Measurements from ENCODE around the gene RPL10A. TPM values are rescaled to one million over a fixed set of nuclear protein-coding genes. Genes with fewer than 3 reads are reported as not detected.

RPL10A gene
- total and polyA plus RNA-seq, 2 of the 13 experiments (the other 11 are each of a cell fraction or from before 2014, with no cell fraction given), result 1,854 to 2,726 TPM

DNA sequence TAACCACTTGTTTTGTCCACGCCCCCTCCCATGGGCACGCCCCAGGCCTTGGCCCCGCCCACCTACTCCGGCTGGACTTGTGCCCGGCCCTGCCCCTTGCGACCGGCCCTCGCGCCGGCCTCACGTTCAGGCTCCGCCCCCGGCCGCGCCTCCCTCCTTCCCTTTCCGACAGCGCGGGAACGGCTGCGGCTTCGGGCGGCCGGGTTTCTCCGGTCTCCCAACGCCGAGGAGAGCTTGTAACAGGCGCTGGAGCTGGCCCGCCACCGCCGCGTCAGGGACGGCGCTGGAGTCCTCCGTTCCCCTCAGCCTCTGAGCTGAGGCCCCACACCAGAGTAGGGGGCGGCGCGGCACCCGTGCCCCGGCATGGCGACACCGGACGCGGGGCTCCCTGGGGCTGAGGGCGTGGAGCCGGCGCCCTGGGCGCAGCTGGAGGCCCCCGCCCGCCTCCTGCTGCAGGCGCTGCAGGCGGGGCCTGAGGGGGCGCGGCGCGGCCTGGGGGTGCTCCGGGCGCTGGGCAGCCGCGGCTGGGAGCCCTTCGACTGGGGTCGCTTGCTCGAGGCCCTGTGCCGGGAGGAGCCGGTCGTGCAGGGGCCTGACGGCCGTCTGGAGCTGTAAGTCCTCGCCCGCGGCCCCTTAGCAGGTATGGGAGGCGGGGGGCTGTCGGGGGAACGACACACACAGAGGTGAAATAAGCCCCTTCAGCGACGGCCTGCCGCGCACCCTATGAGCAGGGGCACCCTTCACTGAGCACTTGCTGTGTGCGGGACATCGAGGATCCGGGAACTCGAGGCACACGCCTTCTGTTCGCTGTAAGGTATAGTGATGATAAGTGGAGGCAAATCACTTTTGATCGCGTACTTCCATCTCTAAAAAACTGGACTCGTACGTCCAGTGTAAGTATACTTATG, 15.8 kb upstream of the RPL10A start, which contains the start of gene FANCE (continued):
- TF ChIP-seq ZBTB39 (CRISPR knock-in tag; IDR thresholded peaks at IDR 0.05), result 0 out of 2 replicates have a peak, but pooled peaks have one; percentile 29
- no peak for TF ChIP-seq FUBP1 (CRISPR knock-in tag; IDR thresholded peaks at IDR 0.05; ENCODE audit: borderline replicate concordance)
- TF ChIP-seq ZNF17 (CRISPR knock-in tag; IDR thresholded peaks at IDR 0.05), result no peak
- TF ChIP-seq MTF1 (CRISPR knock-in tag; IDR thresholded peaks at IDR 0.05), result peak; percentile 43; the same call in 1 of the 2 replicates
- no peak for TF ChIP-seq ZBTB33 (CRISPR knock-in tag; IDR thresholded peaks at IDR 0.05)
- peak; percentile 55; the same call in 1 of the 2 replicates for TF ChIP-seq ZNF879 (CRISPR knock-in tag; IDR thresholded peaks at IDR 0.05)
- TF ChIP-seq ZNF562 (CRISPR knock-in tag; IDR thresholded peaks at IDR 0.05; ENCODE audit: borderline replicate concordance), result no peak
- TF ChIP-seq MBD4 (IDR thresholded peaks at IDR 0.05; ENCODE audit: borderline replicate concordance, low read length), result no peak
- TF ChIP-seq ZNF383 (CRISPR knock-in tag; IDR thresholded peaks at IDR 0.05; ENCODE audit: borderline replicate concordance), result no peak
- peak; percentile 79 for TF ChIP-seq PHF8 (CRISPR knock-in tag; IDR thresholded peaks at IDR 0.05)
- TF ChIP-seq HINFP (CRISPR knock-in tag; IDR thresholded peaks at IDR 0.05; ENCODE audit: low read depth), result no peak; the same call in 1 of the 2 replicates
- no peak for TF ChIP-seq GTF3A (CRISPR knock-in tag; conservative IDR thresholded peaks at IDR 0.05)
- TF ChIP-seq, protein P1, sequence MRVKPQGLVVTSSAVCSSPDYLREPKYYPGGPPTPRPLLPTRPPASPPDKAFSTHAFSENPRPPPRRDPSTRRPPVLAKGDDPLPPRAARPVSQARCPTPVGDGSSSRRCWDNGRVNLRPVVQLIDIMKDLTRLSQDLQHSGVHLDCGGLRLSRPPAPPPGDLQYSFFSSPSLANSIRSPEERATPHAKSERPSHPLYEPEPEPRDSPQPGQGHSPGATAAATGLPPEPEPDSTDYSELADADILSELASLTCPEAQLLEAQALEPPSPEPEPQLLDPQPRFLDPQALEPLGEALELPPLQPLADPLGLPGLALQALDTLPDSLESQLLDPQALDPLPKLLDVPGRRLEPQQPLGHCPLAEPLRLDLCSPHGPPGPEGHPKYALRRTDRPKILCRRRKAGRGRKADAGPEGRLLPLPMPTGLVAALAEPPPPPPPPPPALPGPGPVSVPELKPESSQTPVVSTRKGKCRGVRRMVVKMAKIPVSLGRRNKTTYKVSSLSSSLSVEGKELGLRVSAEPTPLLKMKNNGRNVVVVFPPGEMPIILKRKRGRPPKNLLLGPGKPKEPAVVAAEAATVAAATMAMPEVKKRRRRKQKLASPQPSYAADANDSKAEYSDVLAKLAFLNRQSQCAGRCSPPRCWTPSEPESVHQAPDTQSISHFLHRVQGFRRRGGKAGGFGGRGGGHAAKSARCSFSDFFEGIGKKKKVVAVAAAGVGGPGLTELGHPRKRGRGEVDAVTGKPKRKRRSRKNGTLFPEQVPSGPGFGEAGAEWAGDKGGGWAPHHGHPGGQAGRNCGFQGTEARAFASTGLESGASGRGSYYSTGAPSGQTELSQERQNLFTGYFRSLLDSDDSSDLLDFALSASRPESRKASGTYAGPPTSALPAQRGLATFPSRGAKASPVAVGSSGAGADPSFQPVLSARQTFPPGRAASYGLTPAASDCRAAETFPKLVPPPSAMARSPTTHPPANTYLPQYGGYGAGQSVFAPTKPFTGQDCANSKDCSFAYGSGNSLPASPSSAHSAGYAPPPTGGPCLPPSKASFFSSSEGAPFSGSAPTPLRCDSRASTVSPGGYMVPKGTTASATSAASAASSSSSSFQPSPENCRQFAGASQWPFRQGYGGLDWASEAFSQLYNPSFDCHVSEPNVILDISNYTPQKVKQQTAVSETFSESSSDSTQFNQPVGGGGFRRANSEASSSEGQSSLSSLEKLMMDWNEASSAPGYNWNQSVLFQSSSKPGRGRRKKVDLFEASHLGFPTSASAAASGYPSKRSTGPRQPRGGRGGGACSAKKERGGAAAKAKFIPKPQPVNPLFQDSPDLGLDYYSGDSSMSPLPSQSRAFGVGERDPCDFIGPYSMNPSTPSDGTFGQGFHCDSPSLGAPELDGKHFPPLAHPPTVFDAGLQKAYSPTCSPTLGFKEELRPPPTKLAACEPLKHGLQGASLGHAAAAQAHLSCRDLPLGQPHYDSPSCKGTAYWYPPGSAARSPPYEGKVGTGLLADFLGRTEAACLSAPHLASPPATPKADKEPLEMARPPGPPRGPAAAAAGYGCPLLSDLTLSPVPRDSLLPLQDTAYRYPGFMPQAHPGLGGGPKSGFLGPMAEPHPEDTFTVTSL (CRISPR knock-in tag; IDR thresholded peaks at IDR 0.05; ENCODE audit: borderline replicate concordance), result no peak
- TF ChIP-seq SP5 (CRISPR knock-in tag; IDR thresholded peaks at IDR 0.05; ENCODE audit: borderline replicate concordance, low read depth), result peak; percentile 96
